Uterus (tissue), 2 donors: ENCODE measurements around the gene MRPS18B.

Experiments
- CTCF ChIP-seq, 4 experiments: fragments of 200-600 bp in 2 of 4; fragments of 450-650 bp in 2 of 4; sonication (generic) in 2 of 4; IDR thresholded peaks; one replicate each; pipeline ENCODE4 v1.5.1; 2016 to 2019; ENCODE audit warnings: antibody characterized with exemption in 4 of 4, mild to moderate bottlenecking in 2 of 4, moderate library complexity in 1 of 4
- POLR2A ChIP-seq, 2 donors: fragments of 450-650 bp; IDR thresholded peaks; one replicate each; pipeline ENCODE4 v1.6.1; 2016; ENCODE audit warnings: antibody characterized with exemption in 2 of 2, mild to moderate bottlenecking in 1 of 2, moderate library complexity in 1 of 2

- TF ChIP-seq CTCF (IDR thresholded peaks at IDR 0.05) (no peak), POLR2A (IDR thresholded peaks at IDR 0.05) (no peak)
Observed at GRCh38 chr6:30670760-30671527, 53.3 kb downstream of the MRPS18B start.
